AG04450 (cell line): Measurements from ENCODE around the gene CFAP20DC. TPM values are rescaled to one million over a fixed set of nuclear protein-coding genes. Genes with fewer than 3 reads are reported as not detected.

ENCODE experiments used
- CTCF ChIA-PET: fragments of 300-600, 350-600 bp; formaldehyde crosslinking; extraction: SDS; loops from one replicate; lab custom pipeline; 2022; ENCODE audit warnings: antibody characterized with exemption, inconsistent platforms; lab: Charles Lee
- POLR2A ChIA-PET: fragments of 350-600 bp; formaldehyde crosslinking; extraction: SDS; loops from one replicate; lab custom pipeline; 2021; ENCODE audit warnings: antibody characterized with exemption, inconsistent platforms; lab: Yijun Ruan, JAX
- DNase-seq: peaks from one replicate; pipeline ENCODE4 v3.0.0-alpha.2; 2011; ENCODE audit warnings: low read depth, low spot score
- H3K27ac ChIP-seq: one replicate; pipeline ENCODE4 v1.5.1; 2012; ENCODE audit warnings: low read depth, low read length, control low read depth
- H3K27me3 ChIP-seq: one replicate; pipeline ENCODE4 v1.6.0; 2012; ENCODE audit warnings: low read length; ENCODE audit not compliant: control insufficient read depth, insufficient read depth
- H3K4me3 ChIP-seq: 2 replicates; pipeline ENCODE4 v1.5.1; 2011; ENCODE audit warnings: mild to moderate bottlenecking, low read depth, low read length, control low read depth
- H3K9me3 ChIP-seq: 2 replicates; pipeline ENCODE4 v1.5.1; 2012; ENCODE audit warnings: low read length; ENCODE audit not compliant: control insufficient read depth, insufficient read depth
- CTCF ChIP-seq: IDR thresholded peaks from 2 replicates; pipeline ENCODE4 v1.5.1; 2011; ENCODE audit warnings: low read depth, low read length, control low read depth, inconsistent platforms
- polyA plus RNA-seq: library from polyadenylated mRNA; depleted of rRNA; stranded (reverse); fragments of >200 nt; gene quantifications from 2 replicates; pipeline ENCODE4 v1.2.3, GENCODE V29; 2011

Gene CFAP20DC
- polyA plus RNA-seq, 1 experiment, result 3.5 TPM

- Histone ChIP-seq H3K27me3 (no peaks in the 10 kb centered on the region), H3K9me3 (no peaks in the 10 kb centered on the region), H3K4me3 (no peak overlapping the region), H3K27ac (no peak overlapping the region)
- DNase-seq, result no peak
- CTCF ChIA-PET, result no interaction called here
- no peak for TF ChIP-seq CTCF
- POLR2A ChIA-PET, result no interaction called here
Measured at GRCh38 chr3:58749948-58750347, 299.9 kb downstream of the CFAP20DC start.

- CTCF ChIA-PET, result no interaction called here
Measured at GRCh38 chr3:58748024-58748423, 301.8 kb downstream of the CFAP20DC start.

GRCh38 chr3:58746758-58747157 is 303.1 kb downstream of the CFAP20DC start:
- peaks cover 4% of the 10 kb centered on the region for H3K27me3 ChIP-seq
- ChIA-PET CTCF (interaction anchor here (0.6 kb wide), 1 partner anchor 17 kb away, joined by 5 read pairs; no protein-coding TSS in a partner anchor), POLR2A (no interaction called here)
- no peak for DNase-seq
- H3K9me3 ChIP-seq, result no peaks in the 10 kb centered on the region
- H3K4me3 ChIP-seq, result no peak overlapping the region
- TF ChIP-seq CTCF, result no peak
- no peak overlapping the region for H3K27ac ChIP-seq

More at GRCh38 chr3:58748024-58748423, 301.8 kb downstream of the CFAP20DC start:
- no peak for DNase-seq
- POLR2A ChIA-PET, result no interaction called here
- no peak for TF ChIP-seq CTCF
- Histone ChIP-seq H3K4me3 (no peak overlapping the region), H3K9me3 (no peaks in the 10 kb centered on the region), H3K27ac (no peak overlapping the region), H3K27me3 (peaks cover 4% of the 10 kb centered on the region)

GRCh38 chr3:58743296-58743695 is 306.5 kb downstream of the CFAP20DC start:
- POLR2A ChIA-PET, result no interaction called here

GRCh38 chr3:58742239-58742638 is 307.6 kb downstream of the CFAP20DC start:
- no peak for DNase-seq
- Histone ChIP-seq H3K9me3 (no peaks in the 10 kb centered on the region), H3K4me3 (no peak overlapping the region), H3K27ac (no peak overlapping the region), H3K27me3 (peaks cover 4% of the 10 kb centered on the region)
- CTCF ChIA-PET, result no interaction called here
- no peak for TF ChIP-seq CTCF
- POLR2A ChIA-PET, result no interaction called here

More at GRCh38 chr3:58743296-58743695, 306.5 kb downstream of the CFAP20DC start:
- Histone ChIP-seq H3K27ac (no peak overlapping the region), H3K9me3 (no peaks in the 10 kb centered on the region), H3K4me3 (no peak overlapping the region), H3K27me3 (peaks cover 4% of the 10 kb centered on the region)
- CTCF ChIA-PET, result no interaction called here
- no peak for TF ChIP-seq CTCF
- DNase-seq, result no peak
